Measurements from ENCODE around the gene FRMD4B.
A peak's percentile ranks its signal among the peaks of the same experiment; 100 is the strongest.
"Not testable (repeated sequence)": the region's sequence is repeated elsewhere in the genome, so short reads cannot be mapped to it uniquely, and the experiment has no call there.

The FRMD4B gene

DNA sequence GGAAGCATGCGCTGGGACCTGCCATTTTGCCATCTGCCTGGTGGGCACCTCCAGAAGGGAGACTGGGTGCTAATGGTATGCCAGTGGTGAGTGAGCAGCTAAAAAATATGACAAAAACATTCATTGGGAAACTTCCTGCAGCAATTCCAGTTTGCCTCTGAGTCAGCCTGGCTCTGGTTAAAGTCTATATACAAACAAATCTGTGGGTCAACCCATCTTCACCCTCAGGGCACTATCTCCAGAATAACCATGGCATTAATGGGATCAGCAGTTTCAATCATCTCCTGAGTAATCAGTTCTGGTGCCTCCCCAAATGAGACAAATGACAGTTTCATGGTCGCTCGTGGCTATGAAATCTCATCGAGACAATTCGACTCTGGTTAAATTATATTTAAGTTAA, 21.5 kb downstream of the FRMD4B start:
- peak; percentile 72 for DNase-seq (ENCODE audit: low spot score)

DNA sequence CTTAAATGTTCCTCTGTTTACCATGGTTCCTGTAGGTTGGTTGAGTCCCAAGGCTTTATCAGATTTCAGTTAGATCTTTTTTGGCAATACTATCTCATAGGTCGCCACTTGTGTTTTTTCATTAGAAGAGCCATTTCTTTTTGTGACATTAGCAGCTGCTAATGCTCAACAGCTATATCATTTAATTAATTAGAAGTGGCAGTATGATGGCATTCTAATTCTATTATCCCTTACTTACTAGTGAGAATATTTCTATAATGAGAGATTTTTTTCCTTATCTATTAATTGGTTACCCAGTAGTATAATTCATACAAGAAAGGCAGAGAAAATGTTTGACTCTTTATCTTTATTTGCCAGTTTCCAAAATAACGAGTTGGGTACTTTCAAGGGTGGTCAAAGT, 25.2 kb downstream of the FRMD4B start:
- DNase-seq (ENCODE audit: low spot score), result no peak

DNA sequence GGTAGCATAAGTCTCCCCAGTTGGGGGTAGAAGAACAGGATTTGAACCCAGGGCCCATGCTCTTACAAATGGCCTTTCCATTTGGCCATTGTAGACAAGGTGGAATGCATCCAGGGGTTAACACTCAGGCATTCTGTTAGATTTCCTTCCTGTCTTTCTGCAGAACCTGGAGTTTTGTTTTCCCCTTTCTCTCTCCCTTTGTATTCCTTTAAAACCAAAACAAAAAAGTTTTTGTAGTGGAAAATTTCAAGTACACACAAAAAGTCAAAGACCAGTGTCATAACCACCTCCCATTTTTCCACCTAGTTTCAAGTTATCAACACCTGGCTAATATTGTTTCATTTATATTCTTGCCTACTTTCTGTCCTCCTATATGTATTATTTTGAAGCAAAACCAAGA, 26.0 kb downstream of the FRMD4B start:
- DNase-seq (ENCODE audit: low spot score), result no peak

DNA sequence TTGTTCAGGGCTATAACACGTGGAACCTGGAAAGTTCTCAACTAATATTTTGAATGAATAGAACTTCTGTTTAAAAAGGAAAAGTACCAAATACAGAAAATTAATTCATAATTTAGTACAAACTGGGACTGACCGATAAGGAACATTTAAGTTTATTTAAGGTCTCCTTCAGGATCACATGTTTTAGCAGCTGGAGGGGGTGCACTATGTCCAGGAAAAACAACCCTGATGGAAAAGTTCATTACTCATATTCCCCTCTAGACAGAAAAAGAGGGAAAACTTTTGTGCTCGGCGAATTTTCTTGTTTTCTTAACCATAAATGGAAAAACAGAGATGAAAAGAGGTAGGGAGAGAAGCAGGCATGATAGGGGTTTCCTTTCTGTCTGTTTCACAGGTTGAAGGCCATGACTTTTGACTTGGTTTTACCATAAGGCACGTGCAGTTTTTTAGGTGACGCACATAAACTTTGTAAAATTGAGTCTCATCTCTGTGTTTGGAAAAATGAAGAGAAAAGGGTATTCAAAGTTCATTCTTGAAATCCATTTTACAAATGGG, 26.5 kb downstream of the FRMD4B start:
- no peak for DNase-seq (ENCODE audit: low spot score)

DNA sequence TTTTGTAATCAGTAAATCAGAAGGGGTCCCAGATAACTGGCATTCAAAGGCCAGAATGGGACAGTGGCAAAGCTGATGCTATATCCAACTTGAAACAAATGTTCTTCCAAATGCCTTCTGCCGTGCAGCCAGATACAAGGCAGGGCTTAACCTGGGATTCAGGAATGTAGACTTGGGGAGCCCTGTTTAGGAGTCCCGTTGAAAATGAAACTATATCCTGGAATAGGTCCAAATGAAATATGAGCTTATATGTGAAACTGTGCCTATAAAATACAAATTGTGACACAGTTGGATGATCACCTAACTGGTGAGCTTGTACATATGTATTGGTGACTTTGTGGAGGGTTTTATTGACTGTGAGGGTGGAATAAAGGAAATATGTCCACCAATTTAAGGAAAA, 28.7 kb downstream of the FRMD4B start:
- DNase-seq (ENCODE audit: low spot score), result no peak

DNA sequence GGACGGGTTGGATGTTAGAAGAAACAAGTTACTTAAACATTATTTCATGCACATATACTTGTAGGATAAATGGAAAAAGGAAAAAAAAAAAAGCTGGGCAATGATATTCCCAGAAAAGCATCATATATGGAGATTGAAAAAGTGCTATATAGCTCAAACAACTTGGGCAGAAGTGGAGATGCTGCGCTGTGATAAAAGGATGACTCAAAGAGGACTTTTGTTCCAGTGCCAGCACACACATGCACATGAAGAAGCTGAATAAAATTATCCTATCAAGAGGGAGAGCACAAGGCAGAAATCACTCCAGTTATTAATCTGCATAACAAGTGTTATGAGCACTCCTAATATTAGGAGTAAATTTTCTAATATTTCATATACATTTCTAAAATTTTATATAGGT, 30.9 kb downstream of the FRMD4B start:
- DNase-seq (ENCODE audit: low spot score), result peak; percentile 33

DNA sequence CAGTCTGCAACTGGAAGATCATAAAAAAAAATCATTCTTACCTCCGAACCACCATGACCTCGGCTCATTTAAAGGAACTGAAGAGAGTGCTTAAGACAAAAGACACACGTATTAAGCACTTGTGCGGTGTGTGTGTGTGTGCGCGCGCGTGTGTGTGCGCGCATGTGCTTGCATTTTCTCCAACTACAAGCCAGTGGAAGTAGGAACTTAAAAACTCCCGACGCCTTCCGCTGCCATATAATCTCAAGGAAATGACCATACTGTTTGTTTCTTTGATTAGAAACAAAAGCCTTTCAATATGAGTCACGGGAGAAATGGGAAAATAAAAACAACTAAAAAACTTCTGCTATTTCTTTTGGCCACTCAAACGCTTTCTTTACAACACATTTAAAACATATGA, 32.4 kb downstream of the FRMD4B start:
- no peak for DNase-seq (ENCODE audit: low spot score)

DNA sequence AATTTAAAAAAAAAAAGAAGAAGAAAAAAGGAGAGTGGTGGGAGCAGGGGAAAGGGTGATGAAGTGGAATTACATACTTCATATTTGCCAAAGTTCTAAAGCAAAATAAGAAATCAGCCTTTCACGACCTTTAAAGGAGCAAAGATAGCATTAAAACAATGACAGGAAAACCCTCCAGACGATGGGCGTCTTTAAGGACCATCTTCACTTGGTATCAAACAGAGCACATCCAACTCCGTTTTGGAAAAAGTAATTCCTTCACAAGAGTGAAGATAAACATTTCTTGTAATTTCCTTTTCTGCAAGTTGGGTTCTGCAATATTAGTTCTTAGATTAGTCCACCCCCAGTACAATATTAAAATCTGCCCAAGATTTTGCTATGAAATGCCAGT, 32.8 kb downstream of the FRMD4B start:
- no peak for DNase-seq (ENCODE audit: low spot score)

DNA sequence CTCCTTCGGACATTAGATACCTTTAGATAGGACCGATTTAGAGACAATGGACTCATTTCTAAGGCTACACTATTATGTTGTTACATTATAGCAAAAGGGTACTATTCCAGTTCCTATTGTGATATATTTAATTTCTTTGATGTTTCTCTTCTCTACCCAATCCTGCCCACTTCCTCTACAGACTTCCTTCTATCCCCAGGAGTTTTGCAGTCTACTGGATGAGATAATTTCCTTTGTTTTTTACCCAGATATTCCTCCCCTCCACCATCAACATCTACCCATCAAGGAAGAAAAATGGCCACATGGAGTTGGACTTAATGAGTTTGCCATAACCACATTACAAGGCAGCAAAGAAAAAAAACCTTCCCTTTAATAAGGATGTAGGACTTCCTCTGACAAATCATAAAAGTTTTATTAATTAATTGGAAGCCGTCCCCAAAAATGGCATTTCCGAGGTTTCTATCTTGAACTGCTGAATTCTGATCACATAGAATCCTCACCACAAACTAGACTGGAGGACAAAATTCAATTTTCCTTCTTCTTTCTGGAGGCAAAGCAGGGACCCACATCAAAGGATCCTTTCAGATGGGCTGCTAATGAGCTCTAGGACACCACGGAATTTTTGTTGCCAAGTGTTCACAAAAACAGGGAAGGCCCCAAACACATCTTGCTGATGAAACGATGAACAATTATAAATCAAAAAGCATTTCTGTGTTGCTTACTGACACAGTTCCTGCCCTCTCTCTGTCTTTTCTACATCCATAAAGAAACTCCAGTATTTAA, 33.4 kb downstream of the FRMD4B start:
- DNase-seq (ENCODE audit: low spot score), result no peak

DNA sequence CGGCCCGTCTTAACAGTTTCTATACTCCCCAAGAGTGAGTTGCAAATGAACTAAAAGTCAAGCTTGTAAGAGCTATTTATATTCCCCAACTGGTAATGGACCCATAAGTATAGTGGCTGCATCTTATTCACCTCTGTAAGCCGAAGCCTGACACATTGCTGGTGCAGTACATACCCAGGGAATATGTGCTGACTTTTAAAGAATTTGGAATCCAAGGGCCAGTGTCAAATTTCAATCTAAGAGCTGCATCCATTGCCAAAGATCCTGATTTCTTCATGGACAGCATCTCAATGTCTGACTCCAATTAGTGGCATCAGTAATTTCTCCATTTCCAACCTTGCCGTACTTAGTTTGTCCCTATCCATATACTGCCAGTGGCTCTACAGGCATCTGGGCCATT, 42.0 kb downstream of the FRMD4B start:
- DNase-seq (ENCODE audit: low spot score), result peak; percentile 32

DNA sequence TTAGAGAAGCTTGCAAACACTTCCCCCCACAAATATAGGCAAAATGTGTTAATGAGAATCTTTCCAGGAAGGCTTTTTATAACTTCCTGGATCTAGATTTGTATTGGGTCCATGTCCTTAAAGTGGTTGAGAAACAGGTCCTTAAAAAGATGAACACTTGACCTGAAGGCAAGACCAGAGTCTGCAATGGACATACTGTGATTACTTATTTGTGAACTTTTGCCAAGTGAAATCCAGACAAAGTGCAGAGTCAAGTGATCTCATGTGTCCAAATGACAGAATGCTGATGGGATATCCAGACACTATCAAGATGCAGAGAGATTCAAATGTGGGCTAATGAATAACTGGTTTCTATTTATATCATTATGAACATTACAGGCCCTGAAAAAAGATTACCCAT, 43.8 kb downstream of the FRMD4B start:
- DNase-seq (ENCODE audit: low spot score), result no peak

DNA sequence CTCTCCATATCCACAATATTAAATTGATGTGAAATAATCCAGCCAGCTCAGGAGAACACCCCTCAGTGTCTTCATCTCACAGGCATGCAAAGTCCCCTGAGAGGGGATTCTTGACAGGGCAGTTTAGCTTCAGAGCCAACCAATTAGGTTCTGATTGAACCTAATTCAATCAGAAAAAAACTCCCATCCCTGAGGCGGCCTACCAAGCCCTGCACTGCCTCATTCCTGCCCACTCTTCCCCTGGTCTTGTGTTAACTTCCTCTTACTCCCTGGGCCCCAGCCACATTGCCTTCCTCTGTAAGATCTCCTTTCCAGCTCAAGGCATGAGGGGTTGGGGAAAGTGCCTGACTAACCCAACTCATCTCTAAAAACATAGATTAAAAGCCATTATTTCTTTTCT, 46.1 kb downstream of the FRMD4B start:
- no peak for DNase-seq (ENCODE audit: low spot score)

DNA sequence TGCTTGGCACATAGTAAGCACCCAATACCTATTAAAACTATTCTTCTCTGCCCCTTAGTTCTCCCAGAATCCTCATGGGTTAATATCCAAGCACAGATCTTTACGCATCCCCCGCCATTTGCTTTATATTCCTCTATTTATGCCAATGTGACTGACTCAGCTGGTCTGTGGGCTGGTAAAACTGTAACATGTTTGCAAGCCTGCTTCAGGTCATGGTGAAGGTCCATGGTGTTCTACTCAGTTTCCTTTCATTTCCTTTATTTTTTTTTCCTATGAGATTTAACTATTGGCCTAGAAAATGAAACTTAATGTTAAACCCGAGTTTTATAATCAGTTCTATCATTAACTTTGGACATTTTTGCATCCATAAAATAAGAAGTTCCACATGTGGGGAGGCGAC, 47.0 kb downstream of the FRMD4B start:
- no peak for DNase-seq (ENCODE audit: low spot score)

DNA sequence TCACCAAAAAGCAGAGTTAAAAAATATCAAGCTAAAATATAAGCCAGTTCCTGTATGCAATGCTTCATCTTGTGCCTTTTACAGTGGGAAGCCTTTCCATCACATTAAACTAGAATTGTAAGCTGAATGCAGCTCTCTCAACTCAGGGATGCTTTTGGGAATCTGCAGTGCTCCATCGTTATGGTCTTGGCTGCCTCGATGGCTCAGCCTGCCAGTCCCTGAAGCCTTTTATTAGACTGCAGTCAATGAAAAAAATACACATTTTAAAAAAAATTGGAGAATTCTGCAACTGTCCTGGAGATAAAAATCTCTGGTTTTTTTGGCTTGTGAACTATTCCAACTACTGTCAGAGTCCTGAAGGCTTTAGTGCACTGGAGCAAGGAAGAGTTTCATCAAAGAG, 53.0 kb downstream of the FRMD4B start:
- DNase-seq (ENCODE audit: low spot score), result no peak

DNA sequence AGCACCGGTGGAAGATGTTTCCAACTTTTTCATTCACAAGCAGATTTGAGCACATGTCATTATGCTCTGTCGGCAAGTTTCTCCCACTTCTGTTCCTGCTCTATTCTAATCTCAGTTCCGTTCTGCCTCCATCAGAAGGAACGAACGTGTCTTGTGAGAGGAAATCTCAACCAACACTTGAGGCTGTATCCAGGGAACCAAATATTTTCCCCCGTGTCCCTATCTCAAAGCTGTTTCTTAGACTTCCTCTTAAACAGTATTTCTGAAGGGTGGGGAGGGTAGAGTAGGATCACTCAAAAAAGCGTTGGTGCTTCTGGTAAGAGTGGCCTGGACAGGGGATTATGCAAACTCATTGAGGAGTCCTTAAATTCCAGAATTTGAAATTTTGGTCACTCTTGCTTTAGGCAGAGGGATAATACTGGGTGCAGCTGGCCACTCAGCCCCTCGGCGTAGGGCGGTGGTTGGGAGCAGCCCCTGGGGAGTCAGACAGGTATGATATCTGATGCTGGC, 54.9 kb downstream of the FRMD4B start:
- no peak for DNase-seq (ENCODE audit: low spot score)

DNA sequence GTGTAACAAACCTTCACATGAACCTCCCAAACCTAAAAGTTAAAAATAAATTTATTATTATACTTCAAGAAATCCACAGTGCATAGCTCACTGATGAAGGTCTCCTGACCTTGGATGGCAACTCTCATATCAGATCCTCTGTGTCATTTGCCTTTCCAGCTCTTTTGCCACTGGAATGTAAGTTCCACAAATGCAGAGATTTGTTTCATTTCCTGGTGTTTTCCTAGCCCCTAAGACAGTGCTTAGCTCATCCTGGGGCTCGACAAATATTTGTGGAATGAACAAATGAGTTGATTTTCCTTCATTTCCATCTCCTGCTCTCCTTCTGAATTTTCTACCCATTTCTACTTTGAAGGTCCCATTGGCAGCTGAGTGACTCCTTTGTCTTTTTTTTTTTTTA, 56.0 kb downstream of the FRMD4B start:
- DNase-seq (ENCODE audit: low spot score), result peak; percentile 69

DNA sequence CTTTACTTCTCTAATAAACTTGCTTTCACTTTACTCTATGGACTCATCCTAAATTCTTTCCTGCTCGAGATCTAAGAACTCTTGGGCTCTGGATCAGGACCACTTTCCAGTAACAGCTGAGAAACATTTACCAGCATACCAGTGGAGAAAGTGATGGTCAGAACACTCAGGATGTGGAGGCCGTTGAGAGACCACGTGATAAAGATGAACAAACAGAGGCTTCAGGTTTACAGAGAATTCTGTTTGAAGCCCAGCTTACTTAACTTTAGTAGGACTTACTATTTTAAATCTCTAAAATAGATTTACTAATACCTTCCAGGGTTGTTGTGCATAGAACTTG, 57.0 kb downstream of the FRMD4B start:
- DNase-seq (ENCODE audit: low spot score), result no peak

DNA sequence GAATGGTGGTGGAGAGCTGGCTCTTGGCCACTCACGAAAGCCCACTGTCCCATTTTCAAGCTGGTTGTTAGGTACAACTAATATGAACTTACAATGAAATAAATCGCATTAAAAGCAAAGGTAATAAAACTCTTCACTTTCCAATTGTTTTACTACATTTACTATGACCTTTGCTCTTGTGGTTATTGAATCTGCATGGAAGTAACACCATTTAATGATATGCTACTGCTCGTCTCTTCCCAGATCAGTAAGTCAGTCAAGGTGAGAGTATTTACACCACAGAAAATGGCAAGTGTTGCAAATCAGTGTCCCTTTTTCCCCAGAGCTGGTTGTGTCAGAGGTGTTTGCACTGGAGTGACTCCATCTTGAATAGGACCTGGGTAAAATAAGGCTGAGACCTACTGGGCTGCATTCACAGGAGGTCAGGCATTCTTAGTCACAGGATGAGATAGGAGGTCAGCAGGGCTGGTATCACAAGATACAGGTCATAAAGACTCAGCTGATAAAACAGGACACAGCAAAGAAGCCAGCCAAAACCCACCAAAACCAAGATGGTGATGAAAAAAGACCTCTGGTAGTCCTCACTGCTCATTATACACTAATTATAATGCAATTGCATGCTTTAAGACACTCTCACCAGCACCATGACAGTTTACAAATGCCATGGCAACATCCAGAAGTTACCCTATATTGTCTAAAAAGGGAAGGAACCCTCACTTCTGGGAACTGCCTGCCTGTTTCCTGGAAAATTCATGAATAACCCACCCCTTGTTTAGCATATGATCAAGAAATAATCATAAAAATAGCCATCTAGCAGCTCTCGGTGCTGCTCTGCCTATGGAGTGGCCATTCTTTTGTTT, 57.6 kb downstream of the FRMD4B start:
- DNase-seq (ENCODE audit: low spot score), result no peak

DNA sequence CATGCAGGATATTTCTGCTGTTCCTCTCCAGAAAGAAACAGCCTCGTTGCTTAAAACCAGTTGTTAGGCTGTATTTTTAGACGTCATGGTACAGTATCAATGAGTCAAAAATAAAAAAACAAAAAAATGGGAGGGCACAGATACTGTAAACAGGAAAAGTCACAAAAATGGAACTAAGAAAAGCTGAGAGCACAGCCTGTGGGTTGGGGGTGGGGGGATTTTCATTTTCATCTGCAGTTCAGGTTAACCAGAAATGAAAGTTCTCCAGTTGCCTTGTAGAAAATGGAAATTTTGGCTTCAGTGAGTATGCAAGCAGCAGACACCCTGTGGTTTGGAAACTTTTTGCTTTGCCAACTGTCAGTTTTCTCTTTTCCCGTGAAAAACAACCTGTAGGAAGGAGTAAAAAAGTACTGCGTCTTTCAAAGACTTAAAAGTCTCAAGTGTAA, 59.0 kb downstream of the FRMD4B start:
- no peak for DNase-seq (ENCODE audit: low spot score)

DNA sequence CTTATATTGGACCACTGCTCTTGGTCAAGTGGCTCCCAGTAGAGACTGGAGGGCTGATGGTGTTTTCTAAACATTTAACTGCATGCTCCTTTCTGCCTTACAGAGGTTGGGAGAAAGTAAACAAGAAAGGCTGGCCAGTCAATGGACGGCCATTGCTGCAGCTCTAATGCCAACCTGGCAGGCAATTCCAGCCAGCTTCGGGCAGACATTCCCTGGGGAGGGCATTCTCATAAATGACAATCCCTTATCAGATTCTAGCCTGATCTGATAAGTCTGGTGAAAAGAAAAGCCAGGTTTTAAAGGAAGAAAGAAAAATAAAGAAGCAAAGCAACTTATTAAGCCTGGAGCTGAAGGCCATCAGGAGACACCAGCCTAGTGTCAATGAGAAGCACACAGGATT, 60.7 kb downstream of the FRMD4B start:
- no peak for DNase-seq (ENCODE audit: low spot score)

DNA sequence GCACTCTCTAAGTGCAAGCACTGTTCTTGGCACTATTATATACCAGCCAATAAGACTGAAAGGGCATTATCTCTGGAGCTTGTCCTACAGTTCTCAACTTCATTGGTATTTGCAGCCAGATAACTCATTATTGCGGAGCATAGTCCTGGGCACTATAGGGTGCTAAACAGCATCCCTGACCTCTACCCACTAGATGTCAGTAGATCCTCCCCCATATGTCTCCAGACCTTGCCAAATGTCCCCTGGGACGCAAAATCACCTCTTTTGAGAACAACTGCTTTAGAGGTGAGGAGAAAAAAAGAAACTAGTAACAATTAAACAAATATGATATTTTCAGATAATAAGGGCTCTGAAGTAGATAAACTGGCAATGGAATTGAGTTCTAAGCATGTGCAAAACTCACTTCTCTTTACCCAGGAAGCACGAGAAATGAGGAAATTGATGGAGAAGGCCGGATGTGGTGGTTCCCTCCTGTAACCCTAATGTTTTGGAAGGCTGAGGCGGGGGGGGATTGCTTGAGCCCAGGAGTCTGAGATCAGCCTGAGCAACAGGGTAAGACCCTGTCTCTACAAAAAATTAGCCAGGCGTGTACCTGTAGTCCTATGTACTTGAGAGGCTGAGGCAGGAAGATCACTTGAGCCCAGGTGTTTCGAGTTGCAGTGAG, 61.4 kb downstream of the FRMD4B start:
- DNase-seq (ENCODE audit: low spot score), result no peak

DNA sequence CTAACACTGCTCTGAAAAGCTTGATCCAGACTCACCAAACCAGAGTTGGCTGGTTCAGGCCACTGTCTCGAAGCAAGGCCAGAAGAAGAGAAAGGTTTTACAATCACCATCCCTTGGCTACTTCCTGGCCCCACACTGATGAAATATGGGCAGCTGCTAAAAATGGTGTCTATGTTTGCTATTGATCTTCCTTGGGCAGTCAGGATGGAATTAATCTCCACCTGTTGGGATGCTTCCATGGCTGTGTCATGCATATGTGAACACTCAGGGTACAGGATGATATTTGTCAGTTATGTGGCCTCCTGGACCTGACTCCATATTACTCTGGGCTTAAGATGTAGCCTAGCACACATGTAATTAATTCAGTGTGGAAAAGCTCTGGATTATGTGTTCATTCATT, 61.9 kb downstream of the FRMD4B start:
- no peak for DNase-seq (ENCODE audit: low spot score)

DNA sequence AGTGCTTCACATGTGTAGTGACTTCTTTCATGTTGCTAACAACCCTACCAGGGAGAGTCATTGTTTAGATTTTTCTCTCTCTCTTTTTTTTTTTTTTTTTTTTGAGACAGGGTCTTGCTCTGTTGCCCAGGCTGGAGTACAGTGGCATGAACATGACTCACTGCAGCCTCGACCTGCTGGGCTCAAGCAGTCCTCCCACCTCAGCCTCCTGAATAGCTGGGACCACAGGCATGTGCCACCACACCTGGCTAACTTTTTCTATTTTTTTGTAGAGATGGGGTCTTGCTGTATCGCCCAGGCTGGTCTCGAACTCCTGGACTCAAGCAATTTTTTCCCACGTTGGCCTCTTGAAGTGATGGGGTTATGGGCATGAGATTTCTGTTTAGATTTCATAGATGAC, 63.4 kb downstream of the FRMD4B start:
- not testable (repeated sequence) for DNase-seq (ENCODE audit: low spot score)

Data from AG20443 (cell line).